Measurements from ENCODE around the gene TACO1.
A peak's percentile ranks its signal among the peaks of the same experiment; 100 is the strongest.

Gene TACO1

GRCh38 chr17:63640038-63640437 is 39.3 kb downstream of the TACO1 start:
- no peak for DNase-seq (ENCODE audit: low spot score)

GRCh38 chr17:63641692-63642448 is 41.2 kb downstream of the TACO1 start:
- DNase-seq (ENCODE audit: low spot score): no peak

GRCh38 chr17:63644846-63645245 is 44.2 kb downstream of the TACO1 start:
- DNase-seq (ENCODE audit: low spot score): no peak

GRCh38 chr17:63645775-63646487 is 45.2 kb downstream of the TACO1 start:
- peak; percentile 18 for DNase-seq (ENCODE audit: low spot score)

DNA sequence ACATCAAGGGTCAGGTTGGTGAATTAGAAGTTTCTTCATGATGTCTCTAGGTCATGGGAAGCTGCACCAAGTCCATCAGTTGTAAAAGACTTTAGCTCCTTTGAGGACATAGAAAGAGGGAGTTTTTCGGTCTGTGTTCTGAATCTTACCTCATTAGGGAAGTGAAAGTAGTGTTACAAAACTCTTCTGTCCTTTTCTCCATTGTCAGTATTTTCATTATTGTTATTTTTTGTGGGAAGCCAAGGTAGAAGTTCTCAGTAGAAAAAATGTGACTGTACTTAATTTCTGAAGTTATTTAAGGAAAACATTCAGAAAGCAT is 45.8 kb downstream of the TACO1 start:
- no peak for DNase-seq (ENCODE audit: low spot score)

GRCh38 chr17:63647065-63647725 is 46.5 kb downstream of the TACO1 start:
- DNase-seq (ENCODE audit: low spot score): peak; percentile 79

DNA sequence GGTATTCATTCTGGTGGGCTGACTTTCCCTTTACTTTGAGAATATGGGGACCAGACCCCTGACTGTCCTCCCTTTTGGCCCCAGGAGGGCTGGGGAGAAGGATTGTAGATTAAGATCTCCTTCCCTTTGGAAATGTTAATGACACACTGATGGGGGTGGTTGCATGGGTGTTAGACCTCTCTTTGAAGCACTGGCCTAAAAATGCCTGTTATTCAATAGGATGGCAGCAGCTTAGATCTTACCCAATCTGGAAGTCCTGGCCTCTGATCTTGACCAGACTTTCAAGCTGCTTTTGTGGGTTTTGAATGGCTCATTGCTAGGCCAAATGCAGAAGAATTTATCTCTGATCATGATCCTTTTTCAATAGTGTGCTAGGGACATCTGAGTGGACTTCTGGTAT is 47.2 kb downstream of the TACO1 start:
- no peak for DNase-seq (ENCODE audit: low spot score)

- no peak for DNase-seq (ENCODE audit: low spot score)
These were observed 49.1 kb downstream of the TACO1 start for GRCh38 chr17:63649813-63650212.

DNA sequence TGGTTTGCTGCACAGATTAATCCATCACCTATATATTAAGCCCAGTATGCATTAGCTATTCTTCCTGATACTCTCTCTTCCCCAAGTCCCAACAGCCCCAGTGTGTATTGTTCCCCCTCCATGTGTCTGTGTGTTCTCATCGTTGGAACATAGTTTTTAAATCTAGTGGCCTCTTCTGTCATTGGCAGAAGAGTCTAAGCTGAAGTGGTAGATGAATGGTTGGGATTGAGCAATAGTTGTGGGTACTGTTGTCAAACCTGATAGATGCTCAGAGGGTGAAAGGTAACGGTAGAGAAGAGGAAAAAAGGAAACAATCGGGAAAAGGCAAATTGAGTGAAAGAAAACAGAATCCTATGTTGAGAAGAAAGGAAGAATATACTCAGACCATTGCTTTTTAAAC is 51.4 kb downstream of the TACO1 start:
- no peak for DNase-seq (ENCODE audit: low spot score)

DNA sequence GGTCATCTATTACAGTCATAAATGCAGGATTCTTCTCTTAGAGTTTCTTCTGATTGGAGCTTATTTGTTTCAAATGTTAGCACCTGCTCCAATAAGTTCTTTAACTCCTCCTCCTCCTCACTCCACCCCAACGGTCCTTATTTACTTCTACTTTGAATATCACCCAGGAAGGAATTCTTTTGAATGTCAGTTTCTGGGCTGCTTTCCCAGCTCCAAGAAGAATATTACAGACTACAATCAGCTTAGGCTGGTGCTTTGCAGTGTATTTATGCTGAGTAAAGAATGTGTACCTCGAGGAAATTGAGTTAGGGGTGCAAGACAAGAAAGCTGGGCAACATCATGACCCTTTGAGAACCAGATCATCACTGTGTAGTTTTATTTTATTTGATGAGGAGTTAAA is 52.4 kb downstream of the TACO1 start:
- DNase-seq (ENCODE audit: low spot score): no peak

DNA sequence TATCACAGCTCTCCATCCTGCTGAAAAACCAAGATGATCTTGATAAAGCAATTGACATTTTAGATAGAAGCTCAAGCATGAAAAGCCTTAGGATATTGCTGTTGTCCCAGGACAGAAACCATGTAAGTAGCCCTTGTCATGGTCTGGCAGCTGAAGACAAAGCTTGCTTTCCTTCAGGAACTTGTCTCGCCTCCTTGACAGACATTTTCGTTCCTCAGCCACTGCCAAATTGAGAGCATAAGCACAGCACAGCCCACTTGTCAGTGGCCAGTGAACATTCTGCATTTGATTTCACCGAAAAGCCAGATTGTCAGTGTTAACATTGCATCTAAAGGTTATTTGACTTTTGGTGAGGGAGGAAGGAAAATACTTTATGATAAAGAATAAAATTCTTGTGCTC is 57.1 kb downstream of the TACO1 start:
- DNase-seq (ENCODE audit: low spot score): no peak
